BJ (cell line): ENCODE data around the gene TP73. TPM values are rescaled to one million over a fixed set of nuclear protein-coding genes. Genes with fewer than 3 reads are reported as not detected.

ENCODE experiments used
- CTCF ChIA-PET: fragments of 350-600 bp; formaldehyde crosslinking; extraction: SDS; loops from one replicate; lab custom pipeline; 2021; ENCODE audit warnings: antibody characterized with exemption, inconsistent platforms; lab: Yijun Ruan, JAX
- POLR2A ChIA-PET: fragments of 300-600 bp; sonication (Branson Sonifier 250); formaldehyde crosslinking; extraction: SDS; loops from one replicate; lab custom pipeline; 2021; ENCODE audit warnings: antibody characterized with exemption; lab: Charles Lee
- DNase-seq: peaks from one replicate; pipeline ENCODE4 v3.0.0-alpha.2; 2011; ENCODE audit warnings: low read depth
- H3K27me3 ChIP-seq: 2 replicates; pipeline ENCODE4 v1.6.0; 2011; ENCODE audit warnings: low read length; ENCODE audit not compliant: control insufficient read depth, insufficient read depth
- H3K36me3 ChIP-seq: 2 replicates; pipeline ENCODE4 v1.5.1; 2011; ENCODE audit warnings: low read length; ENCODE audit not compliant: control insufficient read depth, insufficient read depth
- H3K4me3 ChIP-seq: 2 replicates; pipeline ENCODE4 v1.5.1; 2011; ENCODE audit warnings: low read depth, mild to moderate bottlenecking, control low read depth, low read length
- CTCF ChIP-seq: IDR thresholded peaks from 2 replicates; pipeline ENCODE4 v1.5.1; 2011; ENCODE audit warnings: low read depth, mild to moderate bottlenecking, control low read depth, inconsistent platforms, low read length, moderate library complexity; ENCODE audit not compliant: insufficient read depth
- polyA plus RNA-seq: library from polyadenylated mRNA; depleted of rRNA; stranded (reverse); fragments of >200 nt; gene quantifications from 2 replicates; pipeline ENCODE4 v1.2.3, GENCODE V29; 2011

TP73 gene
- polyA plus RNA-seq, 1 experiment: not detected

DNA sequence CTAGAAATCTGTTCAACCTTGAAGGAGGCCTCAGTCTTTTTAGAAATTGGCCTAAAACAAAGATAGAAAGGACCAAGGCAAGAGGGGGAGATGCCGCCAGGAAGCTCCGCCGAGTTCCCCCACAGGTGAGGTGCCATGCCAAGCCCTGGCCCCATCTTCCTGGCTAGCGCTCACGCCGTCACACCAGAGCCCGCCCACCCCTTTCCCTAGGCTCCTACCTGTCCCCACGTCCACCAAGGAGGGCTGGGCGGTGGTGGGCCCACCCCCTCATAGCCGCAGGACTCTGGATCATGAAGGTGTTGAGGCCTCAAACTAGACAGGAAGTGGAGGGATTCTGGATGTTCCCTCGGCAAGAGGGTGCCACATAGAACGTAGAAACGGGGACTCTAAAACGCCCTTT, 84.4 kb downstream of the TP73 start:
- CTCF ChIA-PET: interaction anchor here (0.7 to 1.8 kb wide), 2 partner anchors 12 kb away, joined by 3 to 7 read pairs; no protein-coding TSS in a partner anchor
- POLR2A ChIA-PET: no interaction called here

GRCh38 chr1:3738943-3739342, 86.6 kb downstream of the TP73 start:
- peaks cover 14% of the 10 kb centered on the region for H3K36me3 ChIP-seq
- no peak for DNase-seq
- H3K27me3 ChIP-seq: no peaks in the 10 kb centered on the region
- CTCF ChIA-PET: interaction anchor here (0.6 to 1.3 kb wide), 2 partner anchors 15 to 70 kb away, joined by 3 to 4 read pairs; no protein-coding TSS in a partner anchor
- H3K4me3 ChIP-seq: no peak overlapping the region
- POLR2A ChIA-PET: no interaction called here
- no peak for TF ChIP-seq CTCF

More for the DNA sequence above, 84.4 kb downstream of the TP73 start:
- Histone ChIP-seq H3K36me3 (peaks cover 11% of the 10 kb centered on the region), H3K4me3 (no peak overlapping the region), H3K27me3 (no peaks in the 10 kb centered on the region; the same call in 1 of the 2 replicates)
- no peak for TF ChIP-seq CTCF
- DNase-seq: no peak

- DNase-seq: no peak
- TF ChIP-seq CTCF: no peak
- no peak overlapping the region for H3K4me3 ChIP-seq
- peaks cover 14% of the 10 kb centered on the region for H3K36me3 ChIP-seq
- POLR2A ChIA-PET: no interaction called here
- no peaks in the 10 kb centered on the region for H3K27me3 ChIP-seq
- CTCF ChIA-PET: interaction anchor here (1.3 kb wide), 1 partner anchor 16 kb away, joined by 3 read pairs; no protein-coding TSS in a partner anchor
Observed at GRCh38 chr1:3740042-3740441, 87.7 kb downstream of the TP73 start.

GRCh38 chr1:3740752-3741151, 88.4 kb downstream of the TP73 start:
- Histone ChIP-seq H3K36me3 (peaks cover 14% of the 10 kb centered on the region), H3K4me3 (no peak overlapping the region), H3K27me3 (no peaks in the 10 kb centered on the region)
- POLR2A ChIA-PET: no interaction called here
- CTCF ChIA-PET: no interaction called here
- TF ChIP-seq CTCF: no peak
- DNase-seq: no peak

DNA sequence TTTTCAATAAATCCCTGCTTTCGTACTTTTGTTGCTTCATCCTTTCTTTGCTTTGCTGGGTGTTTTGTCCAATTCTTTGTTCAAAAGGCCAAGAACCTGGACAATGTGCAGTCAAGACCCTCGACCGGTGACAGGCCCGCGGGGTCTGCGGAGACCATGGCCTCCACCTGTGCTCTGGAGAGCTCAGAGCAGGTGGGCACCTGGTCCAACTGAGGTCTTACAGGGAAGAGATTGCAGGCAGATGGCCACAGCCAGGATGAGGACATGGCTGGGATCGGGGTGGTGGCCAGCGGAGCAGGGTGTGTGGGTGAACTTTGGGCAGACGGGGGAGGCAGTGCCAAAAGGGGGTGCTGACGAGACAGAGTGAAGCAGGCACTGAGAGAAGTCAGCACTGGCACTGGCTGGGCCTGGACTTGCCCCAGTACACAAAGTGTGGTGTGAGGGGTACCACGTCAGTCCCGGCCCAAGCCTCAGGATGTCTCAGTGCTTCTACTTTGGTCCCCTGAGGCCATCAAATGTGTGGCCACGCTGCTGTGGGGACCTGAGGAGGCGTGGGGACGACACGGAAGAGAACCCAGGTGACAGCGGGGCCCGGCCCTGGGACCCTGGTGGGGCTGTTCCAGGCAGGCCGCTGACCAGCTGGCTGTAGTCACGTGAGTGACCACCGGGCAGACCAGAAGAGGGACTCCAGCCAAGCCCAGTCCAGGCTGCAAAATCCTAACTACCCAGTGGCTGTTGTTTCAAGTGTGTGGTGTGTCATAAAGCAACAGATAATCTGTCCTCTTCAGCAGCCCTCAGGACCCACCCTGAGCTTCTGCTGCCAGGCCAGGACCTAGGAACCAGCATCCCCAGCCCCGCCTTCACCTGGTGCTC, 89.5 kb downstream of the TP73 start:
- Histone ChIP-seq H3K4me3 (no peak overlapping the region), H3K27me3 (no peaks in the 10 kb centered on the region), H3K36me3 (peaks cover 13% of the 10 kb centered on the region)
- POLR2A ChIA-PET: no interaction called here
- no peak for TF ChIP-seq CTCF
- no peak for DNase-seq
- CTCF ChIA-PET: interaction anchor here (0.8 to 1.9 kb wide), 2 partner anchors 14 to 17 kb away, joined by 4 to 9 read pairs; no protein-coding TSS in a partner anchor
